HEK293 (cell line): ENCODE measurements around the gene TM7SF3.
A peak's percentile ranks its signal among the peaks of the same experiment; 100 is the strongest.

ENCODE experiments used
- GLIS1 ChIP-seq: fragments of 450-650 bp; formaldehyde crosslinking; IDR thresholded peaks from 2 replicates; pipeline ENCODE4 v1.5.1; 2016; ENCODE audit warnings: missing biosample characterization, missing genetic modification characterization
- KLF10 ChIP-seq: fragments of 450-650 bp; IDR thresholded peaks from 2 replicates; pipeline ENCODE4 v1.5.1; 2018; ENCODE audit warnings: missing biosample characterization, mild to moderate bottlenecking, missing genetic modification characterization
- MZF1 ChIP-seq: fragments of 450-650 bp; formaldehyde crosslinking; IDR thresholded peaks from 2 replicates; pipeline ENCODE4 v1.5.1; 2017; ENCODE audit warnings: missing biosample characterization, missing genetic modification characterization, borderline replicate concordance
- SP7 ChIP-seq: fragments of 450-650 bp; formaldehyde crosslinking; IDR thresholded peaks from 2 replicates; pipeline ENCODE4 v1.5.1; 2016; ENCODE audit warnings: missing biosample characterization, missing genetic modification characterization
- ZNF10 ChIP-seq: fragments of 450-650 bp; formaldehyde crosslinking; IDR thresholded peaks from 2 replicates; pipeline ENCODE4 v1.5.1; 2017; ENCODE audit warnings: missing biosample characterization, missing genetic modification characterization
- ZNF2 ChIP-seq: fragments of 450-650 bp; formaldehyde crosslinking; IDR thresholded peaks from 2 replicates; pipeline ENCODE4 v1.5.1; 2016; ENCODE audit warnings: missing biosample characterization, missing genetic modification characterization
- ZNF221 ChIP-seq: fragments of 450-650 bp; formaldehyde crosslinking; IDR thresholded peaks from 2 replicates; pipeline ENCODE4 v1.5.1; 2017; ENCODE audit warnings: missing biosample characterization, missing genetic modification characterization, borderline replicate concordance
- ZNF404 ChIP-seq: fragments of 450-650 bp; formaldehyde crosslinking; IDR thresholded peaks from 2 replicates; pipeline ENCODE4 v1.5.1; 2017; ENCODE audit warnings: missing biosample characterization, missing genetic modification characterization
- ZNF501 ChIP-seq: fragments of 450-650 bp; formaldehyde crosslinking; IDR thresholded peaks from 2 replicates; pipeline ENCODE4 v1.5.1; 2016; ENCODE audit warnings: missing biosample characterization, missing genetic modification characterization
- ZNF549 ChIP-seq: fragments of 450-650 bp; IDR thresholded peaks from 2 replicates; pipeline ENCODE4 v1.5.1; 2018; ENCODE audit warnings: missing biosample characterization, missing genetic modification characterization, mild to moderate bottlenecking, inconsistent platforms, moderate library complexity
- ZNF623 ChIP-seq: fragments of 450-650 bp; formaldehyde crosslinking; IDR thresholded peaks from 2 replicates; pipeline ENCODE4 v1.5.1; 2016; ENCODE audit warnings: missing biosample characterization, missing genetic modification characterization
- ZNF768 ChIP-seq: fragments of 450-650 bp; formaldehyde crosslinking; IDR thresholded peaks from 2 replicates; pipeline ENCODE4 v1.5.1; 2018; ENCODE audit warnings: missing biosample characterization, mild to moderate bottlenecking, missing genetic modification characterization
- ZNF785 ChIP-seq: fragments of 450-650 bp; formaldehyde crosslinking; IDR thresholded peaks from 2 replicates; pipeline ENCODE4 v1.5.1; 2016; ENCODE audit warnings: missing biosample characterization, missing genetic modification characterization
- ZXDB ChIP-seq: fragments of 450-650 bp; formaldehyde crosslinking; IDR thresholded peaks from 2 replicates; pipeline ENCODE4 v1.5.1; 2016; ENCODE audit warnings: missing biosample characterization, missing genetic modification characterization
- TF ChIP-seq, protein P1 (sequence below): fragments of 450-650 bp; formaldehyde crosslinking; IDR thresholded peaks from 2 replicates; pipeline ENCODE4 v1.5.1; 2016; ENCODE audit warnings: missing biosample characterization, missing genetic modification characterization
- TF ChIP-seq, protein P2 (sequence below): fragments of 450-650 bp; formaldehyde crosslinking; IDR thresholded peaks from 2 replicates; pipeline ENCODE4 v1.5.1; 2016; ENCODE audit warnings: missing biosample characterization, missing genetic modification characterization, low read depth
- TF ChIP-seq, protein P3 (sequence below): fragments of 450-650 bp; formaldehyde crosslinking; IDR thresholded peaks from 2 replicates; pipeline ENCODE4 v1.5.1; 2017; ENCODE audit warnings: missing biosample characterization, missing genetic modification characterization
- TF ChIP-seq, protein P4 (sequence below): fragments of 450-650 bp; formaldehyde crosslinking; IDR thresholded peaks from 2 replicates; pipeline ENCODE4 v1.5.1; 2016; ENCODE audit warnings: missing biosample characterization, missing genetic modification characterization, borderline replicate concordance
- TF ChIP-seq, protein P5 (sequence below): fragments of 450-650 bp; formaldehyde crosslinking; IDR thresholded peaks from 2 replicates; pipeline ENCODE4 v1.5.1; 2016; ENCODE audit warnings: missing biosample characterization, missing genetic modification characterization
- TF ChIP-seq, protein P6 (sequence below): fragments of 450-650 bp; formaldehyde crosslinking; IDR thresholded peaks from 2 replicates; pipeline ENCODE4 v1.5.1; 2017; ENCODE audit warnings: missing biosample characterization, missing genetic modification characterization
- TF ChIP-seq, protein P7 (sequence below): fragments of 450-650 bp; formaldehyde crosslinking; IDR thresholded peaks from 2 replicates; pipeline ENCODE4 v1.5.1; 2017; ENCODE audit warnings: missing biosample characterization, missing genetic modification characterization
- TF ChIP-seq, protein P8 (sequence below): IDR thresholded peaks from 2 replicates; pipeline ENCODE4 v1.6.1; 2011; ENCODE audit warnings: mild to moderate bottlenecking, low read depth, low read length, borderline replicate concordance
- TF ChIP-seq, protein P9 (sequence below): fragments of 450-650 bp; IDR thresholded peaks from 2 replicates; pipeline ENCODE4 v1.5.1; 2018; ENCODE audit warnings: missing biosample characterization, missing genetic modification characterization

TM7SF3 gene

DNA sequence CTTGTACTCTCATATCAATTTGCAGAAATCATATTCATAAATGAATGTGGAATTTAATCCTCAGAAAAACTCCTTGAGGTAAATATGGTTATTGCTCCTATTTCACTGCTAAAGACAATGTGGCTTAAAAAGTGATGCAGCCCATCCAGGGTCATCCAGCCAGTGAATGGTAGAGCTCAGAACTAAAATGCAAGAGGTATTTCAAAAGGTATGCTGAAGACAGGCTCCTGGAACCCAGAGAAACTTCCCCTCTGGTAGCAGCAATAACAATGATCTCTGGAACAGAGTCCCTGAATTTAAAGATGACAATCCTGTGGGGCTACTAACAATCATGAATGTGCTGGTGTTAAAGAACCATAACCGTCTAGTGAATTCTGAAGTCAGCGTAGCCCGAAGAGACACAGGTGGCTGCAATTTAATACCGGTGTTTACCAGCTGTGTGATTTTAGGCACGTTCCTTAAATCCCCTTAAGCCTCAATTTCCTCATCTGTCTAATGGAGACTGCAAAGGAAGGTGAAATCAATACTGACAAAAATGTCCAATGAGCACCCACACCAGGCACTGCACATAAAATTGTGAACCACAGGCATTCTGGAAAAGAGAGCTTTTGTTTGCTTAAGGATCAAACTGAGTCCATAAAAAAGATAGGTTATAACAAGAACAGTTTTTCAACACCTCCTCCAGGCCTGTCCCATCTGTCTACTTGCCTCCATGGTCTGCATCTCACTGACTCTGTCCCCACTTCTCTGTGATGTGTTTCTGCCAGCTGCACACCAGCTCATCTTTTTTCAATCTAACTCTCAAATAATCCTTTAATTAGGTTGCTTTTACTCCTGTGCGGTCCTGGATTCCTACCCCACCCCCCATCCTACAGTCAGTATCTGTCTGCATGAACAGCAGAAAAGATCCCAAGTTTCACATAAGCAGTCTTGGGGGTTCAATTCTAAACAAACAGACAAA lies 10.5 kb downstream of the TM7SF3 start (continued):
- TF ChIP-seq, protein P1, sequence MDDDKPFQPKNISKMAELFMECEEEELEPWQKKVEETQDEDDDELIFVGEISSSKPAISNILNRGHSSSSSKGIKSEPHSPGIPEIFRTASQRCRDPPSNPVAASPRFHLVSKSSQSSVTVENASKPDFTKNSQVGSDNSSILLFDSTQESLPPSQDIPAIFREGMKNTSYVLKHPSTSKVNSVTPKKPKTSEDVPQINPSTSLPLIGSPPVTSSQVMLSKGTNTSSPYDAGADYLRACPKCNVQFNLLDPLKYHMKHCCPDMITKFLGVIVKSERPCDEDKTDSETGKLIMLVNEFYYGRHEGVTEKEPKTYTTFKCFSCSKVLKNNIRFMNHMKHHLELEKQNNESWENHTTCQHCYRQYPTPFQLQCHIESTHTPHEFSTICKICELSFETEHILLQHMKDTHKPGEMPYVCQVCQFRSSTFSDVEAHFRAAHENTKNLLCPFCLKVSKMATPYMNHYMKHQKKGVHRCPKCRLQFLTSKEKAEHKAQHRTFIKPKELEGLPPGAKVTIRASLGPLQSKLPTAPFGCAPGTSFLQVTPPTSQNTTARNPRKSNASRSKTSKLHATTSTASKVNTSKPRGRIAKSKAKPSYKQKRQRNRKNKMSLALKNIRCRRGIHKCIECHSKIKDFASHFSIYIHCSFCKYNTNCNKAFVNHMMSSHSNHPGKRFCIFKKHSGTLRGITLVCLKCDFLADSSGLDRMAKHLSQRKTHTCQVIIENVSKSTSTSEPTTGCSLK (tag by site-specific recombination) = no peak
- TF ChIP-seq ZNF221 (tag by site-specific recombination) (no peak), GLIS1 (tag by site-specific recombination) (peak; percentile 90), ZNF404 (tag by site-specific recombination) (no peak), ZNF768 (tag by site-specific recombination) (no peak), SP7 (tag by site-specific recombination) (peak; percentile 94), ZNF10 (peak; percentile 64), ZNF2 (tag by site-specific recombination) (peak; percentile 89; the same call in 1 of the 2 replicates), ZNF501 (peak; percentile 93), ZNF549 (peak; percentile 56; the same call in 1 of the 2 replicates), KLF10 (peak; percentile 74), MZF1 (peak; percentile 99), ZXDB (peak; percentile 97), ZNF785 (tag by site-specific recombination) (no peak), ZNF623 (no peak)
- TF ChIP-seq, protein P2, sequence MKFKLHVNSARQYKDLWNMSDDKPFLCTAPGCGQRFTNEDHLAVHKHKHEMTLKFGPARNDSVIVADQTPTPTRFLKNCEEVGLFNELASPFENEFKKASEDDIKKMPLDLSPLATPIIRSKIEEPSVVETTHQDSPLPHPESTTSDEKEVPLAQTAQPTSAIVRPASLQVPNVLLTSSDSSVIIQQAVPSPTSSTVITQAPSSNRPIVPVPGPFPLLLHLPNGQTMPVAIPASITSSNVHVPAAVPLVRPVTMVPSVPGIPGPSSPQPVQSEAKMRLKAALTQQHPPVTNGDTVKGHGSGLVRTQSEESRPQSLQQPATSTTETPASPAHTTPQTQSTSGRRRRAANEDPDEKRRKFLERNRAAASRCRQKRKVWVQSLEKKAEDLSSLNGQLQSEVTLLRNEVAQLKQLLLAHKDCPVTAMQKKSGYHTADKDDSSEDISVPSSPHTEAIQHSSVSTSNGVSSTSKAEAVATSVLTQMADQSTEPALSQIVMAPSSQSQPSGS (tag by site-specific recombination) = no peak
- TF ChIP-seq, protein P3, sequence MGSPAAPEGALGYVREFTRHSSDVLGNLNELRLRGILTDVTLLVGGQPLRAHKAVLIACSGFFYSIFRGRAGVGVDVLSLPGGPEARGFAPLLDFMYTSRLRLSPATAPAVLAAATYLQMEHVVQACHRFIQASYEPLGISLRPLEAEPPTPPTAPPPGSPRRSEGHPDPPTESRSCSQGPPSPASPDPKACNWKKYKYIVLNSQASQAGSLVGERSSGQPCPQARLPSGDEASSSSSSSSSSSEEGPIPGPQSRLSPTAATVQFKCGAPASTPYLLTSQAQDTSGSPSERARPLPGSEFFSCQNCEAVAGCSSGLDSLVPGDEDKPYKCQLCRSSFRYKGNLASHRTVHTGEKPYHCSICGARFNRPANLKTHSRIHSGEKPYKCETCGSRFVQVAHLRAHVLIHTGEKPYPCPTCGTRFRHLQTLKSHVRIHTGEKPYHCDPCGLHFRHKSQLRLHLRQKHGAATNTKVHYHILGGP (tag by site-specific recombination) = no peak
- TF ChIP-seq, protein P4, sequence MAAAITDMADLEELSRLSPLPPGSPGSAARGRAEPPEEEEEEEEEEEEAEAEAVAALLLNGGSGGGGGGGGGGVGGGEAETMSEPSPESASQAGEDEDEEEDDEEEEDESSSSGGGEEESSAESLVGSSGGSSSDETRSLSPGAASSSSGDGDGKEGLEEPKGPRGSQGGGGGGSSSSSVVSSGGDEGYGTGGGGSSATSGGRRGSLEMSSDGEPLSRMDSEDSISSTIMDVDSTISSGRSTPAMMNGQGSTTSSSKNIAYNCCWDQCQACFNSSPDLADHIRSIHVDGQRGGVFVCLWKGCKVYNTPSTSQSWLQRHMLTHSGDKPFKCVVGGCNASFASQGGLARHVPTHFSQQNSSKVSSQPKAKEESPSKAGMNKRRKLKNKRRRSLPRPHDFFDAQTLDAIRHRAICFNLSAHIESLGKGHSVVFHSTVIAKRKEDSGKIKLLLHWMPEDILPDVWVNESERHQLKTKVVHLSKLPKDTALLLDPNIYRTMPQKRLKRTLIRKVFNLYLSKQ (tag by site-specific recombination) = no peak
- TF ChIP-seq, protein P5, sequence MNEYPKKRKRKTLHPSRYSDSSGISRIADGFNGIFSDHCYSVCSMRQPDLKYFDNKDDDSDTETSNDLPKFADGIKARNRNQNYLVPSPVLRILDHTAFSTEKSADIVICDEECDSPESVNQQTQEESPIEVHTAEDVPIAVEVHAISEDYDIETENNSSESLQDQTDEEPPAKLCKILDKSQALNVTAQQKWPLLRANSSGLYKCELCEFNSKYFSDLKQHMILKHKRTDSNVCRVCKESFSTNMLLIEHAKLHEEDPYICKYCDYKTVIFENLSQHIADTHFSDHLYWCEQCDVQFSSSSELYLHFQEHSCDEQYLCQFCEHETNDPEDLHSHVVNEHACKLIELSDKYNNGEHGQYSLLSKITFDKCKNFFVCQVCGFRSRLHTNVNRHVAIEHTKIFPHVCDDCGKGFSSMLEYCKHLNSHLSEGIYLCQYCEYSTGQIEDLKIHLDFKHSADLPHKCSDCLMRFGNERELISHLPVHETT (tag by site-specific recombination) = peak; percentile 82; the same call in 1 of the 2 replicates
- TF ChIP-seq, protein P6, sequence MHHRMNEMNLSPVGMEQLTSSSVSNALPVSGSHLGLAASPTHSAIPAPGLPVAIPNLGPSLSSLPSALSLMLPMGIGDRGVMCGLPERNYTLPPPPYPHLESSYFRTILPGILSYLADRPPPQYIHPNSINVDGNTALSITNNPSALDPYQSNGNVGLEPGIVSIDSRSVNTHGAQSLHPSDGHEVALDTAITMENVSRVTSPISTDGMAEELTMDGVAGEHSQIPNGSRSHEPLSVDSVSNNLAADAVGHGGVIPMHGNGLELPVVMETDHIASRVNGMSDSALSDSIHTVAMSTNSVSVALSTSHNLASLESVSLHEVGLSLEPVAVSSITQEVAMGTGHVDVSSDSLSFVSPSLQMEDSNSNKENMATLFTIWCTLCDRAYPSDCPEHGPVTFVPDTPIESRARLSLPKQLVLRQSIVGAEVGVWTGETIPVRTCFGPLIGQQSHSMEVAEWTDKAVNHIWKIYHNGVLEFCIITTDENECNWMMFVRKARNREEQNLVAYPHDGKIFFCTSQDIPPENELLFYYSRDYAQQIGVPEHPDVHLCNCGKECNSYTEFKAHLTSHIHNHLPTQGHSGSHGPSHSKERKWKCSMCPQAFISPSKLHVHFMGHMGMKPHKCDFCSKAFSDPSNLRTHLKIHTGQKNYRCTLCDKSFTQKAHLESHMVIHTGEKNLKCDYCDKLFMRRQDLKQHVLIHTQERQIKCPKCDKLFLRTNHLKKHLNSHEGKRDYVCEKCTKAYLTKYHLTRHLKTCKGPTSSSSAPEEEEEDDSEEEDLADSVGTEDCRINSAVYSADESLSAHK = peak; percentile 91
- TF ChIP-seq, protein P7, sequence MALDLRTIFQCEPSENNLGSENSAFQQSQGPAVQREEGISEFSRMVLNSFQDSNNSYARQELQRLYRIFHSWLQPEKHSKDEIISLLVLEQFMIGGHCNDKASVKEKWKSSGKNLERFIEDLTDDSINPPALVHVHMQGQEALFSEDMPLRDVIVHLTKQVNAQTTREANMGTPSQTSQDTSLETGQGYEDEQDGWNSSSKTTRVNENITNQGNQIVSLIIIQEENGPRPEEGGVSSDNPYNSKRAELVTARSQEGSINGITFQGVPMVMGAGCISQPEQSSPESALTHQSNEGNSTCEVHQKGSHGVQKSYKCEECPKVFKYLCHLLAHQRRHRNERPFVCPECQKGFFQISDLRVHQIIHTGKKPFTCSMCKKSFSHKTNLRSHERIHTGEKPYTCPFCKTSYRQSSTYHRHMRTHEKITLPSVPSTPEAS (tag by site-specific recombination) = no peak
- TF ChIP-seq, protein P8, sequence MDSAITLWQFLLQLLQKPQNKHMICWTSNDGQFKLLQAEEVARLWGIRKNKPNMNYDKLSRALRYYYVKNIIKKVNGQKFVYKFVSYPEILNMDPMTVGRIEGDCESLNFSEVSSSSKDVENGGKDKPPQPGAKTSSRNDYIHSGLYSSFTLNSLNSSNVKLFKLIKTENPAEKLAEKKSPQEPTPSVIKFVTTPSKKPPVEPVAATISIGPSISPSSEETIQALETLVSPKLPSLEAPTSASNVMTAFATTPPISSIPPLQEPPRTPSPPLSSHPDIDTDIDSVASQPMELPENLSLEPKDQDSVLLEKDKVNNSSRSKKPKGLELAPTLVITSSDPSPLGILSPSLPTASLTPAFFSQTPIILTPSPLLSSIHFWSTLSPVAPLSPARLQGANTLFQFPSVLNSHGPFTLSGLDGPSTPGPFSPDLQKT = no peak
- TF ChIP-seq, protein P9, sequence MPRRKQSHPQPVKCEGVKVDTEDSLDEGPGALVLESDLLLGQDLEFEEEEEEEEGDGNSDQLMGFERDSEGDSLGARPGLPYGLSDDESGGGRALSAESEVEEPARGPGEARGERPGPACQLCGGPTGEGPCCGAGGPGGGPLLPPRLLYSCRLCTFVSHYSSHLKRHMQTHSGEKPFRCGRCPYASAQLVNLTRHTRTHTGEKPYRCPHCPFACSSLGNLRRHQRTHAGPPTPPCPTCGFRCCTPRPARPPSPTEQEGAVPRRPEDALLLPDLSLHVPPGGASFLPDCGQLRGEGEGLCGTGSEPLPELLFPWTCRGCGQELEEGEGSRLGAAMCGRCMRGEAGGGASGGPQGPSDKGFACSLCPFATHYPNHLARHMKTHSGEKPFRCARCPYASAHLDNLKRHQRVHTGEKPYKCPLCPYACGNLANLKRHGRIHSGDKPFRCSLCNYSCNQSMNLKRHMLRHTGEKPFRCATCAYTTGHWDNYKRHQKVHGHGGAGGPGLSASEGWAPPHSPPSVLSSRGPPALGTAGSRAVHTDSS = no peak
